Dermis blood vessel endothelial cell (primary cell): ENCODE results near the gene HAUS8. TPM values are rescaled to one million over a fixed set of nuclear protein-coding genes. Genes with fewer than 3 reads are reported as not detected.
A peak's percentile ranks its signal among the peaks of the same experiment; 100 is the strongest.
"Not testable (repeated sequence)": the region's sequence is repeated elsewhere in the genome, so short reads cannot be mapped to it uniquely, and the experiment has no call there.

Experiments used
- DNase-seq: peaks from one replicate; pipeline ENCODE4 v3.0.0; 2010
- total RNA-seq: library from RNA; depleted of rRNA; stranded (reverse); fragments of >200 nt; gene quantifications from 2 replicates; pipeline ENCODE4 v1.2.3, GENCODE V29; 2014

The HAUS8 gene
- total RNA-seq, 1 donor from 2014 or later, result 4.1 TPM

GRCh38 chr19:17031741-17032140 lies 43.5 kb downstream of the HAUS8 start:
- DNase-seq, result no peak

- DNase-seq, result no peak
Observed at GRCh38 chr19:17027535-17027975, 47.7 kb downstream of the HAUS8 start.

GRCh38 chr19:17026706-17027534 lies 48.3 kb downstream of the HAUS8 start, which contains the start of gene CPAMD8:
TSS of gene CPAMD8 (minus strand) at chr19:17026810. CDS start at chr19:17026642, 168 bp downstream.
- DNase-seq, result no peak

- no peak for DNase-seq
Observed at GRCh38 chr19:17025991-17026658, 49.1 kb downstream of the HAUS8 start.

- DNase-seq, result no peak
Observed at GRCh38 chr19:17025361-17025760, 49.9 kb downstream of the HAUS8 start.

- not testable (repeated sequence) for DNase-seq
Observed at GRCh38 chr19:17024941-17025340, 50.3 kb downstream of the HAUS8 start.

GRCh38 chr19:17023805-17024204 lies 51.4 kb downstream of the HAUS8 start:
- DNase-seq, result no peak

- DNase-seq, result no peak
Observed at GRCh38 chr19:17022738-17023137, 52.5 kb downstream of the HAUS8 start.

GRCh38 chr19:17021793-17022590 lies 53.3 kb downstream of the HAUS8 start:
- peak; percentile 63 for DNase-seq

- DNase-seq, result no peak
Observed at GRCh38 chr19:17021328-17021727, 53.9 kb downstream of the HAUS8 start.

GRCh38 chr19:17020823-17021222 lies 54.4 kb downstream of the HAUS8 start:
- DNase-seq, result peak; percentile 36

GRCh38 chr19:17020385-17020784 lies 54.9 kb downstream of the HAUS8 start:
- DNase-seq, result peak; percentile 8

- DNase-seq, result peak; percentile 7
Observed at GRCh38 chr19:17014212-17014861, 60.9 kb downstream of the HAUS8 start.

GRCh38 chr19:17011485-17011884 lies 63.8 kb downstream of the HAUS8 start:
- DNase-seq, result no peak

- DNase-seq, result no peak
Observed at GRCh38 chr19:17006579-17006978, 68.7 kb downstream of the HAUS8 start.

- DNase-seq, result no peak
Observed at GRCh38 chr19:17005000-17005399, 70.3 kb downstream of the HAUS8 start.

- no peak for DNase-seq
Observed at GRCh38 chr19:17004386-17004785, 70.9 kb downstream of the HAUS8 start.

- DNase-seq, result no peak
Observed at GRCh38 chr19:17002455-17002854, 72.8 kb downstream of the HAUS8 start.

- DNase-seq, result no peak
Observed at GRCh38 chr19:17001603-17002183, 73.6 kb downstream of the HAUS8 start.
